ENCODE measurements around the gene PLCD4. TPM values are rescaled to one million over a fixed set of nuclear protein-coding genes. Genes with fewer than 3 reads are reported as not detected.

The PLCD4 gene
- total RNA-seq, 1 donor from 2014 or later, result 24.7 TPM

DNA sequence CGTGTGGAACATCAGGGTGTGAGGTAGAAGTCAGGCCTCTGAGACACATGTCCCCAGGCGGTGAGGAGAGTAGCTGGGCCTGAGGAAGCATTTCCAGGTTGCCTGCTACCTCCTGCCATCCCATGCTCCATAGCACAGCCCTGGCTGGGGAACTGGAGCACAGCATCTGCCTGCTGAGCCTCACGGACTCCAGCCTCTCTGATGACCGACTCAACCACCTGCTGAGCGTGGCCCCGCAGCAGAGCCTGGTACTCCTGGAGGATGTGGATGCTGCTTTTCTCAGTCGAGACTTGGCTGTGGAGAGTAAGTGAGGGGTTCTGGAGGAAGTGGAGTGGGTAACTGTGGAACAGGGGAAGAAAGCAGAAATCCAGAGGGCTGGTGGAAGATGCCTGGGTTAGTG lies 54.7 kb downstream of the PLCD4 start:
- Mint-ChIP-seq H3K9me3 (ENCODE audit: unreplicated experiment) (no peaks in the 10 kb centered on the region), H3K4me3 (ENCODE audit: unreplicated experiment) (no peak overlapping the region), H3K36me3 (ENCODE audit: unreplicated experiment) (peaks cover 33% of the 10 kb centered on the region), H3K27me3 (ENCODE audit: unreplicated experiment) (no peaks in the 10 kb centered on the region), H3K27ac (ENCODE audit: unreplicated experiment) (no peak overlapping the region), H3K4me1 (ENCODE audit: unreplicated experiment) (peaks cover 24% of the 10 kb centered on the region)
- no peak for DNase-seq (ENCODE audit: extremely low spot score, unreplicated experiment)
- TF ChIP-seq, protein P1, sequence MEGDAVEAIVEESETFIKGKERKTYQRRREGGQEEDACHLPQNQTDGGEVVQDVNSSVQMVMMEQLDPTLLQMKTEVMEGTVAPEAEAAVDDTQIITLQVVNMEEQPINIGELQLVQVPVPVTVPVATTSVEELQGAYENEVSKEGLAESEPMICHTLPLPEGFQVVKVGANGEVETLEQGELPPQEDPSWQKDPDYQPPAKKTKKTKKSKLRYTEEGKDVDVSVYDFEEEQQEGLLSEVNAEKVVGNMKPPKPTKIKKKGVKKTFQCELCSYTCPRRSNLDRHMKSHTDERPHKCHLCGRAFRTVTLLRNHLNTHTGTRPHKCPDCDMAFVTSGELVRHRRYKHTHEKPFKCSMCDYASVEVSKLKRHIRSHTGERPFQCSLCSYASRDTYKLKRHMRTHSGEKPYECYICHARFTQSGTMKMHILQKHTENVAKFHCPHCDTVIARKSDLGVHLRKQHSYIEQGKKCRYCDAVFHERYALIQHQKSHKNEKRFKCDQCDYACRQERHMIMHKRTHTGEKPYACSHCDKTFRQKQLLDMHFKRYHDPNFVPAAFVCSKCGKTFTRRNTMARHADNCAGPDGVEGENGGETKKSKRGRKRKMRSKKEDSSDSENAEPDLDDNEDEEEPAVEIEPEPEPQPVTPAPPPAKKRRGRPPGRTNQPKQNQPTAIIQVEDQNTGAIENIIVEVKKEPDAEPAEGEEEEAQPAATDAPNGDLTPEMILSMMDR (IDR thresholded peaks at IDR 0.05), result no peak

DNA sequence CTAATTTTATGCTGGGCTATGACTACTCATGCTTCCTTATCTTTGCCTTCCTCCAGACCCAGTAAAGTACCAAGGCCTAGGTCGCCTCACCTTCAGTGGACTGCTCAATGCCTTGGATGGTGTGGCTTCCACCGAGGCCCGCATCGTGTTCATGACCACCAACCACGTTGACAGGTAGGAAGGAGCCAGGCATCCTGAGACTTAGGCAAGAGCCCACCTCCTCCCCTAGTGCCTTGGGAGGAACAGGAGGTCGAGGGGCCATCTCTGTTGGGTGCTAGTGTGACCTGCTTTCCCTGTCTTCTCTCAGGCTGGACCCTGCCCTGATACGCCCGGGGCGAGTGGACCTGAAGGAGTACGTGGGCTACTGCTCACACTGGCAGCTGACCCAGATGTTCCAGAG lies 55.1 kb downstream of the PLCD4 start:
- Mint-ChIP-seq H3K9me3 (ENCODE audit: unreplicated experiment) (no peaks in the 10 kb centered on the region), H3K36me3 (ENCODE audit: unreplicated experiment) (peaks cover 33% of the 10 kb centered on the region)

DNA sequence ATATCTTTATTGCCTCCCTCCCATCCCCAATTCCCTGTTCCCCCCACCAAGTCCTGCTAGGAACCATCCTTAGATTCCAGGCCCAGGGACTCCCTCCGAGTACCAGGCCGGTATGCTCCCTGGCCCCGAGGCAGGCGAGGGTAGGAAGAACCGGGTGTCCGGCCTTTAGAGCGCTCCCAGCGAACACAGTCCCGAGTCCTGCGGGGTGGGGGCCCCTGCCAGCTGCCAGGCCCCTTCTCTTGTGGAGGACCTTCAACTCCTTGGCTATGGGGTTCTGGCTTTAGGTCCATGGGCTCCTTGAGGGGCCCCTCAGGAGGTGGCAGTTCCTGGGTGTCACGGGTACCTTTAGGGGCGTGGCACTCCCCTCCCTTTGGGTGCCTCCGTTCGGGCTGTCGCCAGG lies 56.2 kb downstream of the PLCD4 start:
- Mint-ChIP-seq H3K27ac (ENCODE audit: unreplicated experiment) (no peak overlapping the region), H3K9me3 (ENCODE audit: unreplicated experiment) (no peaks in the 10 kb centered on the region), H3K4me3 (ENCODE audit: unreplicated experiment) (no peak overlapping the region), H3K36me3 (ENCODE audit: unreplicated experiment) (peaks cover 34% of the 10 kb centered on the region), H3K27me3 (ENCODE audit: unreplicated experiment) (no peaks in the 10 kb centered on the region), H3K4me1 (ENCODE audit: unreplicated experiment) (peaks cover 15% of the 10 kb centered on the region)
- DNase-seq (ENCODE audit: extremely low spot score, unreplicated experiment), result no peak
- TF ChIP-seq, protein P1 (IDR thresholded peaks at IDR 0.05), result no peak

More for the DNA sequence above, 55.1 kb downstream of the PLCD4 start:
- Mint-ChIP-seq H3K27ac (ENCODE audit: unreplicated experiment) (no peak overlapping the region), H3K27me3 (ENCODE audit: unreplicated experiment) (no peaks in the 10 kb centered on the region), H3K4me3 (ENCODE audit: unreplicated experiment) (no peak overlapping the region), H3K4me1 (ENCODE audit: unreplicated experiment) (peaks cover 24% of the 10 kb centered on the region)
- TF ChIP-seq, protein P1 (IDR thresholded peaks at IDR 0.05), result no peak
- no peak for DNase-seq (ENCODE audit: extremely low spot score, unreplicated experiment)

DNA sequence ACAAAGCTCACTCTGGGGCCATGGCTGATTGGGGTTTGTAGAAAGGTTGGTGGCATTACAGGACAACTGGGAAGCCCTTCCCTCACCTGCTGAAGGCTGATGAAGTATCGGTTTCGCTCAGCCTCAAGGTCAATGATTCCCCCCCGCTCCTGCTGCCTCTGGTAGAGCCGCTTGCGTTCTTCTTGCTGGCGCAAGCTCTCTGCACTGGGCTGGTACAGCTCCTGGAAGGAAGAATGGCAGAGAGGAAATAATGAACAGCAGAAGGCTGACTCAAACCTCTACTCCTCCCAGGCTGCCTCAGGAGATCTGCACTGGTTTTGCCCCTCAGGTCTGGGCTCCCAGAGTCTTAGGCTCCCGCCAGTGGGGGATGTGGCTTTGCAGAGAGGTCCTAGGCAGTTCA lies 57.0 kb downstream of the PLCD4 start:
- Mint-ChIP-seq H3K27ac (ENCODE audit: unreplicated experiment) (no peak overlapping the region), H3K36me3 (ENCODE audit: unreplicated experiment) (peaks cover 34% of the 10 kb centered on the region), H3K4me1 (ENCODE audit: unreplicated experiment) (peaks cover 9% of the 10 kb centered on the region), H3K27me3 (ENCODE audit: unreplicated experiment) (no peaks in the 10 kb centered on the region), H3K4me3 (ENCODE audit: unreplicated experiment) (no peak overlapping the region), H3K9me3 (ENCODE audit: unreplicated experiment) (no peaks in the 10 kb centered on the region)
- DNase-seq (ENCODE audit: extremely low spot score, unreplicated experiment), result no peak
- TF ChIP-seq, protein P1 (IDR thresholded peaks at IDR 0.05), result no peak

DNA sequence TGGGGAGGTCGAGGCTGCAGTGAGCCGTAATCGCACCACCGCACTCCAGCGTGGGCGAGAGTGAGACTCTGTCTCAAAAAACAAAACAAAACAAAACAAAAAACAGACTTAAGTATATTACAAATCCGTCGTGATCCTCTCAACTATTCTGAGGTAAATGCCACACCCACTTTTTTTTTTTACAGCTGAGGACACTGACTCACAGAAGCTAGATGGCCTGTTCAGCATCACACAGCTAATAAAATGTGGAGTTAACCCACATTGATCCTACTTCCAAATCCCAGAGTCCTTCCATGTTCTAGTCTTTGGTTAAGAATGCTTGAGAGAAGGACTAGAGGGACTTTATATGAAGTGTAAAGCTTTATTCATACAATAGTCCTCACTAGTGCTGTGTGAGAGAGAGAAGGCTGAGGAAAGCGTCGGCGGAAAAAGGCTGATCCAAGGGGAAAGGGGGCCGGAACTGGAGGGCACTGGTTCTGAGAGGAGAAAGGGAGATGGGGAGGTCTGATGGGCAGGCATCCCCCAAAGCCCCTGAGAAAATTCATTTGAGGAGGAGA lies 63.5 kb downstream of the PLCD4 start:
- Mint-ChIP-seq H3K4me3 (ENCODE audit: unreplicated experiment) (peak overlapping the region; percentile 99), H3K27me3 (ENCODE audit: unreplicated experiment) (no peaks in the 10 kb centered on the region), H3K36me3 (ENCODE audit: unreplicated experiment) (peaks cover 14% of the 10 kb centered on the region), H3K4me1 (ENCODE audit: unreplicated experiment) (peaks cover 25% of the 10 kb centered on the region), H3K27ac (ENCODE audit: unreplicated experiment) (peak overlapping the region; percentile 99), H3K9me3 (ENCODE audit: unreplicated experiment) (no peaks in the 10 kb centered on the region)
- TF ChIP-seq, protein P1 (IDR thresholded peaks at IDR 0.05), result no peak
- DNase-seq (ENCODE audit: extremely low spot score, unreplicated experiment), result no peak

All from osteocyte (in vitro differentiated cells).